ENCODE results near the gene MRI1.

Gene MRI1

DNA sequence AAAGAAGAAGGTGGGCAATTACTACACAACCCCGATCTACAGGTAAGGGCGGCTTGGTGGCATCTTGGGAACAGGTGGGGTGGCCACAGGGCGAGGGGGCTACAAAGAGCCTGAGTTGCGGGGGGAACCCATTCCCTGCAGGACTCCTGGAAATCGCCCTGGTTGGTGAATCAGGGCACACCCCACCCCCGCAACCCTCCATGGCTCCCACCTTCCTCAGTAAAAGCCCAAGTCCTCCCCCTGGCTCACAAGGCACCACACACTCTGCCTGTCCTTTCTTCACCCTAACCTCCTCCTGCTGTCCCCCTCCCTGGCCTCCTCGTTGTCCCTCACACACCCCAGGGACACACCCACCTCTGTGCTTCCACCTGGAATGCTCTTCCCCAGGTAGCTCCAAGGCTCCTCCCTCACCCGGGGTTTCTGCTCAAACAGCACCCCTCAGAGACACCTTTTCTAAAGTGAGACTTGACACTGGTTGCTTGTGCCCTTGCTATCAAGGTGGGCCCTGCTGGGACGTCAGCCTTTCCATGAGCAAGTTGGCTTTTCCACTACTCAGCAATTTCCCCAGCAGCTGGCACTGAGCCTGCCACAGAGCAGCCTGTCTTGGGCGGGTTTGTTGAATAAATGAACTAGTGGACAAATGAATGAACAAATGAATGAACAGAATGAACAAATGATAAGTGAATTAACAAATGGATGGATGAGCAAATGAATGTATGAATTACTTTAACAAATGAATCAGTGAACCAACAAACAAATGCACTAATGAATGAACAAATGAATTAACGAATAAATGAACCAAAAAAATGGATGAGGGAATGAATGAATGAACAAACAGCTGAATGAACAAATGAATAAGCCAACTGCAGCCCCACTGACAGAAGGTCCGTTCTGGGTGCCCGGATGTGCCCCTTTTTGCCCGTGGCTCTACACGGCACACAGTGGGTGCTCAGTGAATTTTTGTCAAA, 6.2 kb upstream of the MRI1 start:
- H3K36me3 ChIP-seq (replicated peaks; ENCODE audit: low read depth, low read length), result peaks cover 37% of the 10 kb centered on the region

DNA sequence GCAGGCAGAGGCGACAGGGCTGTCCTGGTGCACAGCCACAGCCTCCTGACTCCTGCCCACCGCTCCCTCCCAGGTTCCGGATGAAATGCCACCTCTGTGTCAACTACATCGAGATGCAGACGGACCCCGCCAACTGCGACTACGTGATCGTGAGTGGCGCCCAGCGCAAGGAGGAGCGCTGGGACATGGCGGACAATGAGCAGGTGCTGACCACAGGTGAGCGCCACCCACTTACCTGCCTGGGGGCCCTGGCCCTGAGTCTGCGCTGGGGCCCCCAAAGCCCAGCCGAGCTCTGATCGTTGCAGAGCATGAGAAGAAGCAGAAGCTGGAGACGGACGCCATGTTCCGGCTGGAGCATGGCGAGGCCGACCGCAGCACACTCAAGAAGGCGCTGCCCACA, 5.5 kb upstream of the MRI1 start:
- TF ChIP-seq EZH2phosphoT487 (IDR thresholded peaks at IDR 0.05; ENCODE audit: low read depth), result no peak
- TF ChIP-seq CTCF (IDR thresholded peaks at IDR 0.05; ENCODE audit: low read depth, low read length), result no peak
- Histone ChIP-seq H3K36me3 (replicated peaks; ENCODE audit: low read depth, low read length) (peaks cover 40% of the 10 kb centered on the region), H3K4me2 (ENCODE audit: low read length) (no peak overlapping the region)

More for the DNA sequence above, 6.2 kb upstream of the MRI1 start:
- no peak for TF ChIP-seq EZH2phosphoT487 (IDR thresholded peaks at IDR 0.05; ENCODE audit: low read depth)
- TF ChIP-seq CTCF (IDR thresholded peaks at IDR 0.05; ENCODE audit: low read depth, low read length), result no peak
- H3K4me2 ChIP-seq (ENCODE audit: low read length), result no peak overlapping the region
- H3K9me3 ChIP-seq (ENCODE audit: insufficient read depth, low read length), result no peaks in the 10 kb centered on the region
- H2AFZ ChIP-seq (ENCODE audit: low read depth, low read length), result no peak overlapping the region
- H3K79me2 ChIP-seq (ENCODE audit: low read length), result no peaks in the 10 kb centered on the region
- H3K27me3 ChIP-seq (ENCODE audit: low read depth, low read length), result no peaks in the 10 kb centered on the region
- H3K4me3 ChIP-seq (ENCODE audit: low read length), result no peak overlapping the region
- H3K9ac ChIP-seq (ENCODE audit: low read length), result no peak overlapping the region
- H3K4me1 ChIP-seq (ENCODE audit: low read length), result no peaks in the 10 kb centered on the region
- no peaks in the 10 kb centered on the region for H4K20me1 ChIP-seq (ENCODE audit: insufficient read depth, low read length)
- no peak overlapping the region for H3K27ac ChIP-seq (ENCODE audit: low read length)

GRCh38 chr19:13761423-13761822, 2.9 kb upstream of the MRI1 start:
- Histone ChIP-seq H3K36me3 (replicated peaks; ENCODE audit: low read depth, low read length) (peaks cover 27% of the 10 kb centered on the region), H3K9ac (ENCODE audit: low read length) (no peak overlapping the region), H3K27me3 (ENCODE audit: low read depth, low read length) (no peaks in the 10 kb centered on the region), H3K4me2 (ENCODE audit: low read length) (no peak overlapping the region), H3K27ac (ENCODE audit: low read length) (no peak overlapping the region), H3K4me1 (ENCODE audit: low read length) (peaks cover 8% of the 10 kb centered on the region), H4K20me1 (ENCODE audit: insufficient read depth, low read length) (no peaks in the 10 kb centered on the region; the same call in 1 of the 2 replicates), H3K4me3 (ENCODE audit: low read length) (no peak overlapping the region), H3K9me3 (ENCODE audit: insufficient read depth, low read length) (no peaks in the 10 kb centered on the region), H3K79me2 (ENCODE audit: low read length) (peaks cover 20% of the 10 kb centered on the region), H2AFZ (ENCODE audit: low read depth, low read length) (no peak overlapping the region)
- TF ChIP-seq CTCF (IDR thresholded peaks at IDR 0.05; ENCODE audit: low read depth, low read length) (no peak), EZH2phosphoT487 (IDR thresholded peaks at IDR 0.05; ENCODE audit: low read depth) (no peak)

More for the DNA sequence above, 5.5 kb upstream of the MRI1 start:
- Histone ChIP-seq H2AFZ (ENCODE audit: low read depth, low read length) (no peak overlapping the region), H4K20me1 (ENCODE audit: insufficient read depth, low read length) (no peaks in the 10 kb centered on the region), H3K27me3 (ENCODE audit: low read depth, low read length) (no peaks in the 10 kb centered on the region), H3K79me2 (ENCODE audit: low read length) (peaks cover 6% of the 10 kb centered on the region), H3K4me3 (ENCODE audit: low read length) (no peak overlapping the region), H3K4me1 (ENCODE audit: low read length) (0 out of 2 replicates have a peak, but pooled peaks cover under 1% of the 10 kb centered on the region), H3K27ac (ENCODE audit: low read length) (no peak overlapping the region), H3K9ac (ENCODE audit: low read length) (no peak overlapping the region), H3K9me3 (ENCODE audit: insufficient read depth, low read length) (no peaks in the 10 kb centered on the region)

DNA sequence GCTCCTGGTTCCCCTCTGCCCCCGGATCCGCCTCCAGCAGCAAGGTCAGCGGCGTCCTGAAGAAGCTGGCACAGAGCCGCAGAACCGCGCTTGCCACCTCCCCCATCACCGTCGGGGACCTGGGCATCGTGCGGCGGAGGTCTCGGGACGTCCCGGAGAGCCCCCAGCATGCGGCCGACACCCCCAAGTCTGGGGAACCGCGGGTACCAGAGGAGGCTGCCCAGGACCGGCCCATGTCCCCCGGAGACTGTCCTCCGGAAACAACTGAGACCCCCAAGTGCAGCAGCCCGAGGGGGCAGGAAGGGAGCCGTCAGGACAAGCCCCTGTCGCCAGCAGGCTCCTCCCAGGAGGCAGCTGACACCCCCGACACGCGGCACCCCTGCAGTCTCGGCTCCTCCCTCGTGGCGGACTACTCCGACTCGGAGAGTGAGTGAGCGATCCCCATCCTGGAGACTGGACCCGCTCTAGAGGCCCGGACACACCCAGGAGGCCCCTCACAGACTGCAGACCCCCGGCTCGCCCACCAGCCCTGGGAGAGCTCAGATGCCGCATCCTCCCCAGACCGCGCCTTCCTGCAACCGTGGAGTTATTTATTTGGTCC, 1.6 kb upstream of the MRI1 start:
- H3K4me3 ChIP-seq (ENCODE audit: low read length), result no peak overlapping the region
- no peaks in the 10 kb centered on the region; the same call in 1 of the 2 replicates for H4K20me1 ChIP-seq (ENCODE audit: insufficient read depth, low read length)
- no peak overlapping the region for H3K27ac ChIP-seq (ENCODE audit: low read length)
- peaks cover 19% of the 10 kb centered on the region for H3K36me3 ChIP-seq (replicated peaks; ENCODE audit: low read depth, low read length)
- no peaks in the 10 kb centered on the region for H3K9me3 ChIP-seq (ENCODE audit: insufficient read depth, low read length)
- H3K9ac ChIP-seq (ENCODE audit: low read length), result no peak overlapping the region
- no peak overlapping the region for H3K4me2 ChIP-seq (ENCODE audit: low read length)
- H3K27me3 ChIP-seq (ENCODE audit: low read depth, low read length), result no peaks in the 10 kb centered on the region
- peaks cover 8% of the 10 kb centered on the region for H3K4me1 ChIP-seq (ENCODE audit: low read length)
- H3K79me2 ChIP-seq (ENCODE audit: low read length), result peaks cover 20% of the 10 kb centered on the region
- TF ChIP-seq EZH2phosphoT487 (IDR thresholded peaks at IDR 0.05; ENCODE audit: low read depth) (no peak), CTCF (IDR thresholded peaks at IDR 0.05; ENCODE audit: low read depth, low read length) (no peak)
- no peak overlapping the region for H2AFZ ChIP-seq (ENCODE audit: low read depth, low read length)
